ENCODE measurements around the gene AP3S1.

AP3S1 gene

GRCh38 chr5:115941051-115941675, 99.4 kb downstream of the AP3S1 start:
- no peak for ATAC-seq

- no peak for ATAC-seq
These were observed 102.8 kb downstream of the AP3S1 start for GRCh38 chr5:115944501-115944900.

- no peak for ATAC-seq
These were observed 104.9 kb downstream of the AP3S1 start for GRCh38 chr5:115946655-115947054.

GRCh38 chr5:115947260-115947659, 105.5 kb downstream of the AP3S1 start:
- ATAC-seq = no peak

GRCh38 chr5:115948091-115948534, 106.4 kb downstream of the AP3S1 start:
- ATAC-seq = no peak

GRCh38 chr5:115949096-115949495, 107.4 kb downstream of the AP3S1 start:
- ATAC-seq = no peak

GRCh38 chr5:115952588-115952987, 110.9 kb downstream of the AP3S1 start:
- no peak for ATAC-seq

GRCh38 chr5:115954144-115954543, 112.4 kb downstream of the AP3S1 start:
- ATAC-seq = no peak

GRCh38 chr5:115956957-115957356, 115.2 kb downstream of the AP3S1 start:
- no peak for ATAC-seq

GRCh38 chr5:115961381-115962238, 119.9 kb downstream of the AP3S1 start:
- ATAC-seq = no peak

- no peak for ATAC-seq
These were observed 120.5 kb downstream of the AP3S1 start, which contains the start of gene LVRN for GRCh38 chr5:115962239-115962564. LVRN (plus strand) TSS chr5:115962475; CDS start chr5:115962618, 143 bp downstream.

- ATAC-seq = no peak
These were observed 121.0 kb downstream of the AP3S1 start for GRCh38 chr5:115962565-115963402.

GRCh38 chr5:115963566-115963965, 121.8 kb downstream of the AP3S1 start:
- no peak for ATAC-seq

Measured in activated CD4-positive, CD25-positive, alpha-beta regulatory T cell treated with anti-CD3 and anti-CD28 coated beads, Interleukin-2, amount 50 U/mL, for 24 hours (primary cell).